OCI-M2 (cell line): ENCODE results near the gene PPFIBP2.
"Not testable (repeated sequence)": the region's sequence is repeated elsewhere in the genome, so short reads cannot be mapped to it uniquely, and the experiment has no call there.

Source experiments
- DNase-seq: peaks from one replicate; lab custom pipeline; 2025; ENCODE audit not compliant: unreplicated experiment; lab: John Stamatoyannopoulos, UW

Gene PPFIBP2

GRCh38 chr11:7655253-7656217 is 141.7 kb downstream of the PPFIBP2 start:
- no peak for DNase-seq

- DNase-seq = no peak
Measured at GRCh38 chr11:7656704-7657103, 142.9 kb downstream of the PPFIBP2 start.

- DNase-seq = no peak
Measured at GRCh38 chr11:7657306-7658025, 143.7 kb downstream of the PPFIBP2 start.

GRCh38 chr11:7663531-7663930 is 149.7 kb downstream of the PPFIBP2 start:
- not testable (repeated sequence) for DNase-seq

- DNase-seq = no peak
Measured at GRCh38 chr11:7664867-7665266, 151.1 kb downstream of the PPFIBP2 start.

GRCh38 chr11:7665473-7666291 is 151.9 kb downstream of the PPFIBP2 start:
- DNase-seq = no peak

GRCh38 chr11:7666292-7666866 is 152.6 kb downstream of the PPFIBP2 start:
- DNase-seq = no peak

- DNase-seq = no peak
Measured at GRCh38 chr11:7667460-7667859, 153.7 kb downstream of the PPFIBP2 start.

- no peak for DNase-seq
Measured at GRCh38 chr11:7668464-7668863, 154.7 kb downstream of the PPFIBP2 start.

- no peak for DNase-seq
Measured at GRCh38 chr11:7668911-7669310, 155.1 kb downstream of the PPFIBP2 start.

GRCh38 chr11:7670641-7671040 is 156.8 kb downstream of the PPFIBP2 start:
- DNase-seq = no peak

GRCh38 chr11:7671347-7672215 is 157.8 kb downstream of the PPFIBP2 start:
- DNase-seq = no peak

GRCh38 chr11:7672276-7672959 is 158.6 kb downstream of the PPFIBP2 start:
- DNase-seq = no peak

GRCh38 chr11:7672960-7673723 is 159.3 kb downstream of the PPFIBP2 start, which contains the start of gene CYB5R2:
TSS of gene CYB5R2 (minus strand) at chr11:7673500. CDS start at chr11:7672825, 675 bp downstream.
- no peak for DNase-seq

GRCh38 chr11:7673724-7674434 is 160.1 kb downstream of the PPFIBP2 start:
- no peak for DNase-seq

GRCh38 chr11:7675631-7676030 is 161.8 kb downstream of the PPFIBP2 start:
- no peak for DNase-seq

GRCh38 chr11:7677071-7677470 is 163.3 kb downstream of the PPFIBP2 start:
- no peak for DNase-seq

- DNase-seq = no peak
Measured at GRCh38 chr11:7677796-7678201, 164.0 kb downstream of the PPFIBP2 start.
